Gastroesophageal sphincter (tissue), 4 donors: ENCODE measurements around the gene ASB10. TPM values are rescaled to one million over a fixed set of nuclear protein-coding genes. Genes with fewer than 3 reads are reported as not detected.

ENCODE experiments used
- ATAC-seq: fragments of 150-250 bp; one replicate; pipeline ENCODE4 v1.9.1; 2016; ENCODE audit warnings: mild to moderate bottlenecking, moderate library complexity
- H3K27ac ChIP-seq, 4 donors: fragments of 200-600 bp; sonication (generic) in 3 of 4; 1 replicate in 3 of 4; 2 replicates in 1 of 4; pipeline ENCODE4 v1.5.1; 2016 to 2019
- H3K27me3 ChIP-seq: fragments of 200-600 bp; sonication (generic); one replicate; pipeline ENCODE4 v1.5.1; 2019
- H3K36me3 ChIP-seq, 2 donors: fragments of 200-600 bp; sonication (generic); one replicate each; pipeline ENCODE4 v1.5.1; 2019; ENCODE audit warnings: control low read depth in 1 of 2
- H3K4me1 ChIP-seq, 3 donors: fragments of 200-600 bp; sonication (generic); 1 replicate in 2 of 3; 2 replicates in 1 of 3; pipeline ENCODE4 v1.5.1; 2016 to 2019; ENCODE audit warnings: control low read depth in 2 of 3
- H3K4me3 ChIP-seq, 2 donors: fragments of 200-600 bp; sonication (generic); one replicate each; pipeline ENCODE4 v1.5.1; 2019; ENCODE audit warnings: mild to moderate bottlenecking in 1 of 2, moderate library complexity in 1 of 2
- H3K9me3 ChIP-seq, 3 donors: fragments of 200-600 bp; sonication (generic); one replicate each; pipeline ENCODE4 v1.5.1; 2017 to 2019; ENCODE audit warnings: control low read depth in 2 of 3
- CTCF ChIP-seq, 4 experiments: fragments of 200-600 bp in 2 of 4; fragments of 450-650 bp in 2 of 4; sonication (generic) in 1 of 4; IDR thresholded peaks; one replicate each; pipeline ENCODE4 v1.5.1; 2017 to 2019; ENCODE audit warnings: antibody characterized with exemption in 4 of 4, mild to moderate bottlenecking in 2 of 4, moderate library complexity in 2 of 4
- EP300 ChIP-seq: sonication (generic); formaldehyde crosslinking; IDR thresholded peaks from one replicate; pipeline ENCODE4 v1.6.1; 2017; ENCODE audit warnings: antibody characterized with exemption, mild to moderate bottlenecking
- POLR2A ChIP-seq, 2 donors: fragments of 450-650 bp; IDR thresholded peaks; one replicate each; pipeline ENCODE4 v1.6.1; 2017; ENCODE audit warnings: antibody characterized with exemption in 2 of 2, mild to moderate bottlenecking in 2 of 2, moderate library complexity in 1 of 2
- POLR2AphosphoS5 ChIP-seq: sonication (generic); formaldehyde crosslinking; IDR thresholded peaks from one replicate; pipeline ENCODE4 v1.6.1; 2017; ENCODE audit warnings: antibody characterized with exemption
- WGBS, 2 donors: methylation state at CpG; one replicate each; pipeline ENCODE4 v1.1.5; 2018; ENCODE audit warnings: low coverage in 1 of 2; 5-methylcytosine and 5-hydroxymethylcytosine counted together
- total RNA-seq, 4 donors: library from RNA; depleted of rRNA; stranded (reverse); fragments of >200 nt; gene quantifications; one replicate each; pipeline ENCODE4 v1.1.0, GENCODE V29; 2016

Gene ASB10
- total RNA-seq, 4 donors from 2014 or later, result not detected

GRCh38 chr7:151188252-151188542 lies 1.1 kb upstream of the ASB10 start:
- H3K27me3 ChIP-seq, result peaks cover 28% of the 10 kb centered on the region
- no peaks in the 10 kb centered on the region for H3K4me1 ChIP-seq
- H3K4me3 ChIP-seq, result no peak overlapping the region
- no peaks in the 10 kb centered on the region for H3K36me3 ChIP-seq
- no peak overlapping the region for H3K27ac ChIP-seq
- WGBS, 2 donors, result 41 to 65% methylated on average over 2 of the region's 5 CpGs
- ATAC-seq, result no peak
- no peak for TF ChIP-seq POLR2AphosphoS5
- no peak for TF ChIP-seq POLR2A (IDR thresholded peaks at IDR 0.05)
- TF ChIP-seq EP300, result no peak
- no peak for TF ChIP-seq CTCF (IDR thresholded peaks at IDR 0.05)
- no peaks in the 10 kb centered on the region for H3K9me3 ChIP-seq

- no peak for ATAC-seq
- TF ChIP-seq POLR2AphosphoS5 (no peak), POLR2A (IDR thresholded peaks at IDR 0.05) (no peak), EP300 (no peak), CTCF (IDR thresholded peaks at IDR 0.05) (no peak)
- H3K36me3 ChIP-seq, result no peaks in the 10 kb centered on the region
- H3K4me1 ChIP-seq, result no peaks in the 10 kb centered on the region
- peaks cover 24% of the 10 kb centered on the region for H3K27me3 ChIP-seq
- no peak overlapping the region for H3K4me3 ChIP-seq
- H3K27ac ChIP-seq, result no peak overlapping the region
- WGBS, 2 donors, result 60 to 77% methylated on average over 1 to 4 of the region's 22 CpGs
- H3K9me3 ChIP-seq, result no peaks in the 10 kb centered on the region
These were observed 580 bp upstream of the ASB10 start for GRCh38 chr7:151187409-151188251.

- H3K4me3 ChIP-seq, result no peak overlapping the region
- no peak overlapping the region for H3K27ac ChIP-seq
- no peaks in the 10 kb centered on the region for H3K36me3 ChIP-seq
- ATAC-seq, result no peak
- TF ChIP-seq CTCF (IDR thresholded peaks at IDR 0.05) (no peak), POLR2AphosphoS5 (no peak), POLR2A (IDR thresholded peaks at IDR 0.05) (no peak), EP300 (no peak)
- H3K27me3 ChIP-seq, result peaks cover 19% of the 10 kb centered on the region
- 100% methylated on average over 4 of the region's 16 CpGs; no CpG with 5 or more reads in 1 of the 2 donors for WGBS, 2 donors
- H3K9me3 ChIP-seq, result no peaks in the 10 kb centered on the region
- no peaks in the 10 kb centered on the region for H3K4me1 ChIP-seq
These were observed 1.0 kb downstream of the ASB10 start for GRCh38 chr7:151185762-151186639.

GRCh38 chr7:151181011-151181431 lies 6.0 kb downstream of the ASB10 start:
- H3K9me3 ChIP-seq, result no peaks in the 10 kb centered on the region
- no peak for TF ChIP-seq POLR2A (IDR thresholded peaks at IDR 0.05)
- no peak for TF ChIP-seq CTCF (IDR thresholded peaks at IDR 0.05)
- TF ChIP-seq POLR2AphosphoS5, result no peak
- TF ChIP-seq EP300, result no peak
- H3K27me3 ChIP-seq, result peaks cover 47% of the 10 kb centered on the region
- no peak overlapping the region for H3K27ac ChIP-seq
- 80% methylated on average over 6 of the region's 22 CpGs; no CpG with 5 or more reads in 1 of the 2 donors for WGBS, 2 donors
- no peaks in the 10 kb centered on the region for H3K4me1 ChIP-seq
- no peak overlapping the region for H3K4me3 ChIP-seq
- no peak for ATAC-seq
- no peaks in the 10 kb centered on the region for H3K36me3 ChIP-seq
